Left forelimb (tissue), 1 donor: Measurements from ENCODE around the gene RAB9B.
"Not testable (repeated sequence)": the region's sequence is repeated elsewhere in the genome, so short reads cannot be mapped to it uniquely, and the experiment has no call there.

Experiments used
- DNase-seq: peaks from one replicate; pipeline ENCODE4 v3.0.0-alpha.2; 2018; ENCODE audit warnings: low spot score

RAB9B gene, protein sequence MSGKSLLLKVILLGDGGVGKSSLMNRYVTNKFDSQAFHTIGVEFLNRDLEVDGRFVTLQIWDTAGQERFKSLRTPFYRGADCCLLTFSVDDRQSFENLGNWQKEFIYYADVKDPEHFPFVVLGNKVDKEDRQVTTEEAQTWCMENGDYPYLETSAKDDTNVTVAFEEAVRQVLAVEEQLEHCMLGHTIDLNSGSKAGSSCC

GRCh38 chrX:103831803-103832544, at the start of gene RAB9B:
Gene RAB9B, minus strand, starts transcription at chrX:103832257. Its CDS starts 6,473 bp downstream, at chrX:103825784.
- DNase-seq: peak; percentile 67

GRCh38 chrX:103879339-103879738, 47.3 kb upstream of the RAB9B start:
- DNase-seq: no peak

DNA sequence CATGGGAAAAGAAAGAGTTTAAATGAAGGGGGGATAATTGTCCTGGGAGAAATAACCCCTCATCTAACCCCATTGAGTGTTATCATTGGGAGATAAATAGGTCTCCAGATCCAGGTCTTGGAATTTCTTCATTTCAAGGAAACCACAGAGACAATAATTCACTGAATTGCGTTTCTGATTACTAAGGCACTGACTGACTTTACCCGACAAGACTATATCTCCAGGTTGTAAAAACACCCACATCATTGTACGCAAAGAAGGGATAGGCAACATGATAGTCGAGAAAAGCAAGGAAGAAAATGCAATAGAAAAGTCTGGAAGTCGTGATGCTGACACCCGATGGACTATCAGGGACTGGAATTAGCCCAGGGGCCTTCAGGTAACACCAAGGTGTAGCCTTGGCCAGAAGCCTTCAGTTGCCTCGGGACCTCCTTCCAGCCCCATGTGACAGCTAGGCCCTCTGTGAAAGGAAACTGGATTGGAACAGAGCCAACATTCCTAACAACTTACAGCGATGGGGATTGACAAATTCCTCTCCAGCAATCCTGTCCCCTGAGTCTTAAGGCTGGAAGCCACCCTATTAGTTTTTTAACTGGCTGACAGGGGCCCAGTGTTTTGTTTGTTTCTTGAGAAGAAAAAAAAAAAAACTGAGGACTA, 46.5 kb upstream of the RAB9B start:
- DNase-seq: no peak

DNA sequence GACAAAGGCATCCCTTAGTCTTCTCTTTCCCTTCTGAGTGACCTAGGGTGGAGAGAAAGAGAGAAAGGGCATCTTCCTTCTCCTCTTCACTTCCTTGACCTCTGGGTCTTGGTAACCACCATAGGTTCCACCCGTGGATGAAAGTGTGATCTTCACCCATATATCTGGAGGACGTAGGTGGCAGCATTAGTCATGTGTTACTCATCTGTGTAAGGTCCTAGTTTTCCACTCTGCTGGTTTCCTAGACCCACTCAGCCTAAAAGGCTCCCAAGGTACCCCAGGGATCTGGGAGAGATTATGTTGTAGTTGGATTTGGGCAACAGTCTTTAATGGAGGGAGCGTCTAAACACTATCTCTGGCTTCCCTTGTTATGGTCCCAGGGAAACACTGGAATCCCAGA, 45.5 kb upstream of the RAB9B start:
- DNase-seq: no peak

DNA sequence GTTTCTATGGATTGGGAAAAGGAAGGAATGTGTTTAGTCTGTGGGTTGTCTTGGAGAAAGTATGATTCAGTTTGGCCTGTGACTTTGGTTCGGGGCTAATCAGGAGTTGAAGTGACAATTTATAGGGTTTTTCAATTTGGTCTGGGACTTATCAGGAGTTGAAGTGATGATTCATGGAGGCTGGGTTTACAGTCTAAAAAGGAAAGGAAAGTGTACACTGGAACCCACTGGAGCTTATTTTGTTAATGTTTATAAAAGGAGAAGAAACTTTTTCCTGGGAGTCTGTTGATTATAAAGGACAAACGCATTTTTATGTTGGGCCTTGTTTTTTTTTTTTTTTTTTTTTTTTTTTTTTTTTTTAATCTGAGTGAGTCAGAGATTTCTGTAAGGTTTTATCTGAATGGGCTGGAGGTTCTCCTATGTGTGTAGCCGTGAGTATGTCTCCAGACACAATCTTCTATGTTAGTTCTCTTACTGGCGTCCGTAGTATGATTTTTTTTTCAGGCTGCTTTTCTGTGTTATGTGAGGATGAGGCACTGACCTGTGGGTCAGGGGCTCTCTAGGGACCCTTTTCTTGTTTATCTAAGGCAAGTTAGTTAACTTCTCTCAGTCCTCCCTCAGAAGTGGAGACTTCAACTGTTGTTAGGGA, 33.0 kb upstream of the RAB9B start:
- no peak for DNase-seq

DNA sequence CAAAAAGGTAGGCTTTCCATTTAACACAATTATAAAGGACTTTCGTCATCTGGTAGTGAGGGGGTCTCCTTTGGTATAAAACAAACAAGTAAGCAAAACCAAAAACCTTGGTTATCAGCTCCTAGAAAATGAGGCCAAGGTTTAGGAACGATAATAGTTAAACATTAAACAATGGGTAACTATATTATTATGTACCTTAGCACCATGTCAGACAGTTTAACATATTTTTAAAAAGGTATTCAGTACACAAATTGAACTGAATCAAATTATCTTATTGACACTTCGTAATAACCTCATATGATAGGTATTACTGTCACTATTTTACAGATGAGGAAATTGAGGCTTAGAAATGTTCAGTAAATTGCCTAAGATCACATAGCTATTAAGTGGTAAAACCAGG, 32.1 kb upstream of the RAB9B start:
- no peak for DNase-seq

GRCh38 chrX:103861200-103861599, 29.1 kb upstream of the RAB9B start:
- no peak for DNase-seq

- DNase-seq: no peak
These were observed 17.5 kb upstream of the RAB9B start for GRCh38 chrX:103849558-103849957.

GRCh38 chrX:103847174-103847870, 15.3 kb upstream of the RAB9B start:
- no peak for DNase-seq

- DNase-seq: no peak
These were observed 14.3 kb upstream of the RAB9B start for GRCh38 chrX:103846386-103846785.

DNA sequence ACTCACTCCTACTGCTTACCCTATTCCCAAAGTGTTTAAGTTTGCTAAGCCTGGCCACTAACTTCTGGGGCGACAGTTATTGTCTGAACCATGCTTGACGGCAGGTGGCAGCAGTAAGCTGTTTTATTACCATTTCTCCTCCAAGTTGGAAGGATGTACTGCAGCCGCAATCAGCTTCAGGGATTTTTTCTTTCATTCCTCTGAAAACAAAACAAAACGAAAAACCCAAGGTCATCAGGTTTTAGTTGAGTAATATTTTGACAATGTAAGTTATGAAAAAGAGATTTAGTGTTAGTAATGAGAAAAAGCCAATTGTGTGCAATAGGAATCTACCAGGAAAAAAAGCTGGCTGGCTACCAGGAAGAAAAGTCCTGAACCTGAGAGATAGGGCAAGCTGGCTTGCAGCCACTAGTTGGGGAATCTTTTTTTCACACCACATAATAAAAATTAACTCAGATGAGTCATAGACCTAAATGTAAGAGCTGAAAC, 13.2 kb upstream of the RAB9B start:
- no peak for DNase-seq

DNA sequence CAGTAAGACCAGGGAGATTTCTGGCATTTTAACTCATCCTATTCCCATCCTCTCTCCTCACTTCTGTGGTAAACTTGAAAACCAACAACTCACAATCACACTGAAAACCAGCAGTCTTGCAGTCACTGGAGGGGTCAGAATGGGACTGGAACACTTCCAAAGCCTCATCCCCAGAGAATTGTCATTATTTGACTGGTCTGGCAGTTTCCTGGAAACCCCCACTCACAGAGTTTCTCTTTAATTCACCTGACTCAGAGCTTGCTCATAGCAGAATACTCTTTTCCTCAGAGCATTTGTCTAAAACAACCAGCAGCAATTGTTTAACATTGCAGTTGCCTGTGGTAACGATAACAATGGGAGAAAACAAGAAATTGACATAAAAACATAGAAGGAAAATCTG, 7.3 kb upstream of the RAB9B start:
- no peak for DNase-seq

- DNase-seq: no peak
These were observed 685 bp downstream of the RAB9B start for GRCh38 chrX:103831342-103831802.

DNA sequence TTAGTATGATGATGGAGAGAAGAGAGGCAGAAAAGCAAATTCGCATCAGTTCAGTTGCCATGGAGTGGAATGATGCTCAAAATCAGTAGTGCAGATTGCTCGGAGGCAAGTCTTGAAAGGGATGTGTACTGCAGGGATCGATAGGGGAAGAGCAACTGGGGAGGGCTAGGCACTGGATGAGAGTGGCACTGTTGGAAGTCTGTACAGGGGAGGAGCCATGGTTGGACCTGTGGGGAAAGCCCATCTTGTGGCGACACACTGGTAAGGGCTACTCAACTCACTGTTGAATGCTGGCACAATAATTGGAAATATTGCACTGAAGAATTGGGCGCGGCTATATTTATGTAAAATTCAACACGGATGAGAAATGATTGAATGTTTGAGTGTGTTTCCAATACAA, 1.2 kb downstream of the RAB9B start:
- no peak for DNase-seq

DNA sequence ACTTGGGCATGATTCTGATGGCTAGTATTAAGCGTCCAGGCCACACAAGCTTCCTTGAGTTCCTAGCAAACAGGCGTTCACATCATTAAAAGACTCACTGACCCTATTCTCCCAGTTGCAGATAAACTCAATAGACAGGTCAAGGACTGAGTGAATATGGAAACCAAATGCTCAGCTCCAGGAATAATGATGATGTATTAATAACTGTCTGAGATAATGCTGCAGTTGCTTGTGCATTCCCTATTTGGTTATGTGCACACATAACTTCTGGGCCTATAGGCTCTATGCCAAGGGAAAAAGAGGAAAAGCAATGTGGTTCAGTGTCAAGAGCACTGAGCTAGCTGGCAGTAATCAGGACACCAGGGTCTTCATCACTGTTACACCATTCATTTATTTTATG, 3.5 kb downstream of the RAB9B start:
- DNase-seq: no peak

DNA sequence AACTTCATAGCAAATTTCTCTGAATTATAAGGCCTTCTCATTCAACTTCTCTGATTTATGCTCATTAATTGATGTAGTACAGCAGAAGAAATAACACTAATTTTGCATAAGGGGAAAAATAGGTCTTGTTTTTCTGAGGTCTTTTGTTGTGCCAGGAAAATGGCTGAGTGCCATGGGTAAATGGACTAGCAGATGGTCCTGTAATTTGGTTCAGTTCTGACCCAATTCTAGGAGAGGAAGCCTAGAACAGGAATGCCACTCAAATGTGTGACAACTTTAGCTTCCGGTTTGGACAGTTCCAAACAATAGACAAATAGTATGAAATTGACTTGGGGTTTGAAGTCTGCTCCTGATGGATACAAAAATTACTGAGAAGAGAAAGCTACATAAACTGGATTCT, 6.2 kb downstream of the RAB9B start:
- no peak for DNase-seq

- no peak for DNase-seq
These were observed 8.5 kb downstream of the RAB9B start for GRCh38 chrX:103823591-103823990.

DNA sequence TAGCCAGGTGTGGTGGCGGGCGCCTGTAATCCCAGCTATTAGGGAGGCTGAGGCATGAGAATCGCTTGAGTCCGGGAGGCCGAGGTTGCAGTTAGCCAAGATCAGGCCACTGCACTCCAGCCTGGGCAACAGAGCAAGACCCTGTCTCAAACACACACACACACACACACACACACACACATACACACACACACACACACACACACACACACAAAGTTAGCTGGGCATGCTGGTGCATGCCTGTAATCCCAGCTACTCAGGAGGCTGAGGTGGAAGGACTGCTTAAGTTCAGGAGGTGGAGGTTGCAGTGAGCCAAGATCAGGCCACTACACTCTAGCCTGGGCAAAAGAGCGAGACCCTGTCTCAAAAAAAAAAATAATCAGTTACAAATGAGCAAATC, 11.3 kb downstream of the RAB9B start:
- DNase-seq: not testable (repeated sequence)

- no peak for DNase-seq
These were observed 13.0 kb downstream of the RAB9B start for GRCh38 chrX:103818842-103819619.

GRCh38 chrX:103817502-103817901, 14.6 kb downstream of the RAB9B start:
- DNase-seq: no peak

- DNase-seq: not testable (repeated sequence)
These were observed 15.0 kb downstream of the RAB9B start for GRCh38 chrX:103817101-103817500.
